ENCODE measurements around the gene IFRD1.
"Not testable (repeated sequence)": the region's sequence is repeated elsewhere in the genome, so short reads cannot be mapped to it uniquely, and the experiment has no call there.

The IFRD1 gene

DNA sequence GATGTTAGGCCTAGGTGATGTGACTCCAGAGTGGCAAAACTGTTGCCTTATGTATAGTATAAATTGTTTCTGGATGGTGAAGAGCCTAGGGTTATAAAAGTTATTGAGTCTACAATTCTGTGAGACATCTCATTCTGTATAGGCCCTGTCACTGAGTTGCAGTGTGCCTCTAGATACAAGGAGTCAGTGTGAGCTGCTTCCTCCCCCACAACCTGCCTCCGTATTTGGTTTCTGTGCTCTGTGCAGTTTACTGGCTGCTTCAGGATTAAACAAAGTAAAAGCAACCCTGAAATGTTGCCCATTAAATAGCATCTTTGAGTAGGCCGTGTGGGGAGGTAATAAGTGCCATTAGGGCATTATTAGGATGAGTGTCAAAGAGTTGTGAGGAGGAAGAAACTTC lies 1.9 kb upstream of the IFRD1 start:
- Histone ChIP-seq H3K36me3 (0 out of 22 replicates have a peak, but pooled peaks cover 0 to 6% (median 0%) of the 10 kb centered on the region in 11 experiments), H3K9me3 (replicated peaks in 1 of 11) (no peaks in the 10 kb centered on the region), H3K27ac (no peak overlapping the region), H3K4me1 (peaks cover 16 to 43% (median 23%) of the 10 kb centered on the region in 10 experiments), H3K9ac (no peak overlapping the region), H3K27me3 (no peaks in the 10 kb centered on the region), H3K4me2 (no peak overlapping the region), H3K4me3 (no peak overlapping the region), H4K20me1 (peaks cover 14 to 31% (median 25%) of the 10 kb centered on the region in 11 experiments; a peak in 20 of 22 replicates)
- no peak for TF ChIP-seq Cebpa-rat (IDR thresholded peaks at IDR 0.05)

DNA sequence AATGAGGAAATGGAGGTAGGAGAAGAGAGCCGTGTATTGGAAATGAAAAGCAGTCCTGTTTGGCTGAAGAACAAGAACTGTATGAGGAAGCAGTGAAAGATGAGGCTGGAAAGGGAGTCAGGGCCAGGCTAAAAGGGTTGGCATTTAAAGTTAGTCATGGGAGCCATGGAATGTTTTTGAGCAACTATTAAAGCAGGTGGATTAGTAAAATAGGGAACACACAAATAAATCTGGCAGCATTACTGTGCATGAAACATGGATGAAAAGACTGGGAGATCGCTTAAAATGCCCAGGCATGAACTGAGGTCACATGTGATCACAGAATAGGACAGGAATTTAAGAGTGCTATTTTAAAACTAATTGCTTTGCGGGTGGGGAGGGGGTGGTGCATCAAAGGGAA lies 1.4 kb upstream of the IFRD1 start:
- H3K27me3 ChIP-seq = no peaks in the 10 kb centered on the region
- H3K9ac ChIP-seq = no peak overlapping the region
- H3K4me1 ChIP-seq = peaks cover 21 to 48% (median 29%) of the 10 kb centered on the region in 10 experiments
- 0 out of 20 replicates have a peak overlapping the region, but pooled peaks of 1 of the 10 experiments have one; percentile 93 for H3K4me3 ChIP-seq
- H3K4me2 ChIP-seq = peak overlapping the region in 3 of 11 experiments; percentile 72 to 92 (median 87); a peak in 2 of 22 replicates
- no peaks in the 10 kb centered on the region for H3K9me3 ChIP-seq (replicated peaks in 1 of 11)
- H4K20me1 ChIP-seq = peaks cover 19 to 36% (median 30%) of the 10 kb centered on the region in 11 experiments; a peak in 20 of 22 replicates
- H3K27ac ChIP-seq = no peak overlapping the region
- no peak for TF ChIP-seq Cebpa-rat (IDR thresholded peaks at IDR 0.05)
- 0 out of 22 replicates have a peak, but pooled peaks cover 0 to 9% (median 0%) of the 10 kb centered on the region in 11 experiments for H3K36me3 ChIP-seq

DNA sequence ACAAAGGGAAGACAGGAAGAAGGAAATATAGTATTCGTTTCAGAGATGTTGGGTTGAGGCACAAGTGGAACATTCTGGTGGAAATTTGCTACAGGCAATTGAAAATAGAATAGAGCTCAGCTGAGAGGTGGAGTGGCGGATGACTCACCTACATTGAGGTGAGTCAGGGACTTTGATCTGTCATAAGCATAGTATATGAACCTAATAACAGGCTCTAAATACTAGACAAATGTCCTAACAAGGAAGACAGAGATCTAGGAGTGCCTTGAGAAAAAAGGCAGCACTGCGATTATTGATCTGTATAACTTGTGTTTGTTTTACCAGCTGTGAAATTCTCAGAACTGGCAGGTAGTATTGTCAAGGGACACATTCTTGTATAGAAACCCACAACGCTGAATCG lies 907 bp upstream of the IFRD1 start:
- peak overlapping the region in 2 of 11 experiments; percentile 92 to 93; a peak in 2 of 22 replicates for H3K27ac ChIP-seq
- H3K36me3 ChIP-seq = peaks cover 0 to 13% (median 3%) of the 10 kb centered on the region in 11 experiments; a peak in 2 of 22 replicates
- peak overlapping the region; percentile 88 to 100 (median 94) for H3K4me3 ChIP-seq
- peaks cover 25 to 52% (median 33%) of the 10 kb centered on the region in 10 experiments for H3K4me1 ChIP-seq
- no peak for TF ChIP-seq Cebpa-rat (IDR thresholded peaks at IDR 0.05)
- peak overlapping the region in 10 of 11 experiments; percentile 78 to 99 (median 94); a peak in 14 of 22 replicates for H3K9ac ChIP-seq
- H4K20me1 ChIP-seq = peaks cover 24 to 41% (median 34%) of the 10 kb centered on the region in 11 experiments; a peak in 20 of 22 replicates
- peak overlapping the region; percentile 72 to 92 (median 87) for H3K4me2 ChIP-seq
- H3K9me3 ChIP-seq (replicated peaks in 1 of 11) = no peaks in the 10 kb centered on the region
- no peaks in the 10 kb centered on the region for H3K27me3 ChIP-seq

DNA sequence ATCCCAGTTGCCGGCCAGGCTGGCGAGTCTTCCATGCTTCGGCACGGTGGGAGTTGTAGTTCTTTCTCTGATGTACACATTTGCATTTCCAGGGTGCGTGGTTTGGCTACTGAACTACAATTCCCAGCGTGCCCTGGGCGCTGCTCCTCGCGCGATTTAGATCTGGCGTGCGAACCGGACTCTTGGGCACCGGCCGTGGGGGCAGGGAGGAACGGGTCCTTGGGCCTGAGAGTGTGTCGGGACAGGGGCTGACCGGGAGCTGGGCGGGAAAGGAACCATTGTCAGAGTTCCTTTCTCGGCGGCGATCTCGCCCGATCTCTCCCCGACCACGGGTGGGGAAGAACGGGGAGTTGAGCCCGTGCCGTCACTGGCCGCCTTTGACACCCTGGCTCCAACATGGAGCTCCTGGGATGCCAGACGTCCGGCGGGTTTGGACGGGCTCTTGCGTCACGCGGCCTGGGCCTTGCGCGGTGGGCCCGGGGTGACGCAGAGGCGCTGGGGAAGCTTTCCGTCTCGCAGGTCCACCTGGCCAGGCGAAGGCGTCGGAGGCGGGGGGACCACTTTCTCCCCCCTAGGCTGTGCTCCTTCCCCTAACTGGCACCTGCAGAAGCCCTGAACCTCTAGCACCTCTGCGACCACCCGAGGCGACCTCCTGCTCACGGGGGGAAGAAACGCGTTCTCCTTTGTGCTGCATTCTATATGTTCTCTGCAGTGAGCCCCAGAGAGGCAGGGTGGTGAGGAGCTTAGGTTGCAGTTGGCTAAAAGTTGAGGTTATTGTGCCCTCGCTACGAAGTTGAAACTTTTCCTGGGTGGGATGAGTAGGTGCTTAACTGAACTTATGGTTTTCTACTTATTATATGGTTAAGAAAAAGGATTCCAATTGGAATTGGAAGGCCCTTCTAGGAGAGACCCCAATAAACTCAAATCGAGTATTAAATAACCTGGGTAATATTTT lies 824 bp downstream of the IFRD1 start:
- no peaks in the 10 kb centered on the region for H3K27me3 ChIP-seq
- peak overlapping the region; percentile 90 to 99 (median 95) for H3K9ac ChIP-seq
- peak overlapping the region; percentile 77 to 97 (median 92) for H3K27ac ChIP-seq
- peak in 3 of 11 experiments; percentile 11 to 43 (median 32); a peak in 1 of 22 replicates for TF ChIP-seq Cebpa-rat (IDR thresholded peaks at IDR 0.05)
- H3K4me2 ChIP-seq = peak overlapping the region; percentile 85 to 97 (median 92)
- H3K4me1 ChIP-seq = peaks cover 25 to 53% (median 33%) of the 10 kb centered on the region in 10 experiments
- H3K36me3 ChIP-seq = peaks cover 9 to 30% (median 18%) of the 10 kb centered on the region in 11 experiments
- no peaks in the 10 kb centered on the region for H3K9me3 ChIP-seq (replicated peaks in 1 of 11)
- peak overlapping the region; percentile 88 to 100 (median 94) for H3K4me3 ChIP-seq
- H4K20me1 ChIP-seq = peaks cover 30 to 58% (median 51%) of the 10 kb centered on the region in 11 experiments; a peak in 20 of 22 replicates

DNA sequence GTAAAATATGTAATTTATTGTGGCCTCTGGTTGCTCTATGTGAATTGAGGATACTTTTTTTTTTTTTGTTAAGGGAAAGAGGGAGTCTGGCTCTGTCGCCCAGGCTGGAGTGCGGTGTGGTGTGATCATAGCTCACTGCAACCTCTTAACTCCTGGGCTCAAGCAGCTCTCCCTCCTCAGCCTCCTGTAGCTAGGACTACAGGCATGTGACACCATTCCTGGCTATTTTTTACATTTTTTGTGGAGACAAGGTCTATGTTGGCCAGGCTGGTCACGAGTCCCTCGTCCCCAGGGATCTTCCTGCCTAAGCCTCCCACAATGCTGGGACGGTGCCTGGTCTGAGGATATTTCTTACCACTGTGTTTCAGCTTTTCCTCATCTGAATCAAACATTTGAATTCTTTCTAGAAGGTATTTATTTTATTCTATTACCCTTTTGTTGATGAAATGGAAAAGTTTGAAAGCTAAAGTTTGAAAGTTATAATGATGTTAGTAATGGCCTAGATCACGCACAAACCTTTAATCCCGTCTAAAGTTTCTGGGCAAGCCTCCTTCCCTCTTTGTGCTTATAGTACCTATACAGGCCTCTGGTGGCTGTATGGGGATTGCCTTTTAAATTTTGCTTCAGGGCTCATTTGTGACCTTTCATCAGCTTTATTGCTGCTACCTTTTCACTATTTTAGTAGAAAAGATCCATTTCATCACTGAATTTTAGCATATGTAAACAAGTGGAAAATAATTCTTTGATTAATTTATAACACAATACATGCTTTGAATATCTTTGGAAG lies 2.0 kb downstream of the IFRD1 start:
- Histone ChIP-seq H4K20me1 (peaks cover 30 to 69% (median 52%) of the 10 kb centered on the region in 11 experiments; a peak in 20 of 22 replicates), H3K27ac (peak overlapping the region; percentile 77 to 97 (median 92); a peak in 21 of 22 replicates), H3K4me1 (peaks cover 25 to 47% (median 33%) of the 10 kb centered on the region in 10 experiments)

DNA sequence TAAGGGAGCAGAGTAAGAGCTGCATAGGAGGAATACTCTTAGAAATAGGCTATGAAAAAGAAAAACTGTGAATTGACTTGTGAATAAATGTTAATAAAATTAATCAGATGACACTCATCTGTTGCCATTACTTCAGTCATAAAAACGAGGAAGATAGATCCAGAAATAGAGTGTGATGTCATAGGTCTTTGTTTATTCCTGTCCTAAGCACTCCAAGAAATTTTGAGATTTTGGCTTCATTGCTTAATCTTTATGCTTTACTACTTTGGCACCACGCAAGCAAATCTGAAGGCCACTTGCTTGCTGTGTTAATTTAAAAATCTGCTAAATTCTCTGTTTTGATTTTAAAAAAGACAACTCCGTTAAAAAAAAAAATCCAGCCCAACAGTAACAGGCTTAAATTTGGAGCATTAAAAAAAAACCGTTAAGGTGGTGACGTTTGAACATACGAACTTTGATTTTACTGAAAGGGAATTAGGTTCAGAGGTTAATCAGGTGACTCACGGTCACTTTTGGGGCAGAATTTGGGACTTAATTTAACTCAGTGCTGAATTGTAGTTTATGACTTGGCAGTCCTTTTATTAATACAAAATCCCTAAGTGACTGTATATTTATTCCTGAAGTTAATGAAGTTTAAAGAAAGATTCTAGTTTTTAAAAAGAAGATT lies 3.4 kb downstream of the IFRD1 start:
- Histone ChIP-seq H3K9ac (peak overlapping the region in 6 of 11 experiments; percentile 23 to 96 (median 68); a peak in 9 of 22 replicates), H3K27ac (peak overlapping the region in 3 of 11 experiments; percentile 8 to 93 (median 83); a peak in 5 of 22 replicates), H4K20me1 (peaks cover 30 to 82% (median 65%) of the 10 kb centered on the region in 11 experiments; a peak in 20 of 22 replicates), H3K4me1 (peaks cover 23 to 40% (median 30%) of the 10 kb centered on the region in 10 experiments), H3K4me3 (peak overlapping the region in 2 of 10 experiments; percentile 32 to 92; a peak in 3 of 20 replicates), H3K9me3 (replicated peaks in 1 of 11) (no peaks in the 10 kb centered on the region), H3K4me2 (peak overlapping the region; percentile 39 to 97 (median 91); a peak in 20 of 22 replicates), H3K36me3 (peaks cover 34 to 56% (median 44%) of the 10 kb centered on the region in 11 experiments), H3K27me3 (no peaks in the 10 kb centered on the region)
- TF ChIP-seq Cebpa-rat (IDR thresholded peaks at IDR 0.05) = no peak

More for the DNA sequence above, 2.0 kb downstream of the IFRD1 start:
- peak overlapping the region; percentile 85 to 97 (median 92) for H3K4me2 ChIP-seq
- H3K9me3 ChIP-seq (replicated peaks in 1 of 11) = no peaks in the 10 kb centered on the region
- H3K27me3 ChIP-seq = no peaks in the 10 kb centered on the region
- H3K9ac ChIP-seq = peak overlapping the region; percentile 90 to 99 (median 95)
- no peak for TF ChIP-seq Cebpa-rat (IDR thresholded peaks at IDR 0.05)
- H3K4me3 ChIP-seq = peak overlapping the region; percentile 88 to 100 (median 94)
- peaks cover 21 to 43% (median 30%) of the 10 kb centered on the region in 11 experiments for H3K36me3 ChIP-seq

DNA sequence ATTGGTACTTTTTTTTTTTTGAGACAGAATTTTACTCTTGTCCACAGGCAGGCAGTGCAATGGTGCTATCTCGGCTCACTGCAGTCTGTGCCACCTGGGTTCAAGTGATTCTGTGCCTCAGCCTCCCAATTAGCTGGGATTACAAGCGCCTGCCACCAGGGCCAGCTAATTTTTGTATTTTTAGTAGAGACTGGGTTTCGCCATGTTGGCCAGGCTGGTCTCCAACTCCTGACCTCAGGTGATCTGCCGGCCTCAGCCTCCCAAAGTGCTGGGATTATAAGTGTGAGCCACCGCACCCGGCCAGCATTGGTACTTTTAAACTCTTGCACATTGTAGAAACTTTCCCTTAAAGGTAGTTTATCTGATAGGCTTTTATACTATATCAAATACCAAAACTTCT lies 3.9 kb downstream of the IFRD1 start:
- Histone ChIP-seq H3K27ac (peak overlapping the region in 1 of 11 experiments; percentile 83; a peak in 3 of 22 replicates), H3K9ac (peak overlapping the region in 2 of 11 experiments; percentile 90 to 93; a peak in 1 of 22 replicates), H4K20me1 (peaks cover 30 to 88% (median 66%) of the 10 kb centered on the region in 11 experiments; a peak in 20 of 22 replicates), H3K4me2 (peak overlapping the region in 7 of 11 experiments; percentile 39 to 97 (median 86); a peak in 11 of 22 replicates), H3K36me3 (peaks cover 40 to 62% (median 49%) of the 10 kb centered on the region in 11 experiments), H3K4me1 (peaks cover 18 to 35% (median 28%) of the 10 kb centered on the region in 10 experiments)
- not testable (repeated sequence) for H3K9me3 ChIP-seq (replicated peaks in 1 of 11); H3K27me3 ChIP-seq; H3K4me3 ChIP-seq

Data from BLaER1 treated with 17β-estradiol and CSF1 and Interleukin-3, amounts not matched to agents 10 nM and 100 nM (cell line).